Fibroblast of skin of left quadriceps (primary cell): ENCODE data around the gene SLC1A4.
"Not testable (repeated sequence)": the region's sequence is repeated elsewhere in the genome, so short reads cannot be mapped to it uniquely, and the experiment has no call there.

ENCODE experiments used
- DNase-seq, 2 experiments: peaks; one replicate each; pipeline ENCODE4 v3.0.0-alpha.2; 2013; ENCODE audit warnings: low read depth in 2 of 2

Gene SLC1A4

DNA sequence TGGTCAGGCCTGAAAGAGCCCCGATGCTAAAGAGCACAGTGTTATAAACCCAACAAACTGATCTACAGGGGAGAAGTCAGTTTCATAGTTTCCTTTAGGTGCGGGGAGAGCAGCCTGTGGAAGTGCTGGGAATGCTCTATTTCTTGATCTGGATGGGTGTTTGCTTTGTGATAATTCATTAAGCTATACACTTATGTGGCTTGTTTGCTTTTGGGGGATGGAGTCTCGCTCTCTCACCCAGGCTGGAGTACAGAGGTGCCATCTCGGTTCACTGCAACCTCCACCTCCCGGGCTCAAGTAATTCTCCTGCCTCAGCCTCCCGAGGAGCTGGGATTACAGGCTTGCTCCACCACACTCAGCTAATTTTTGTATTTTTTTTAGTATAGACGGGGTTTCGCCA, 37.0 kb downstream of the SLC1A4 start:
- no peak for DNase-seq

DNA sequence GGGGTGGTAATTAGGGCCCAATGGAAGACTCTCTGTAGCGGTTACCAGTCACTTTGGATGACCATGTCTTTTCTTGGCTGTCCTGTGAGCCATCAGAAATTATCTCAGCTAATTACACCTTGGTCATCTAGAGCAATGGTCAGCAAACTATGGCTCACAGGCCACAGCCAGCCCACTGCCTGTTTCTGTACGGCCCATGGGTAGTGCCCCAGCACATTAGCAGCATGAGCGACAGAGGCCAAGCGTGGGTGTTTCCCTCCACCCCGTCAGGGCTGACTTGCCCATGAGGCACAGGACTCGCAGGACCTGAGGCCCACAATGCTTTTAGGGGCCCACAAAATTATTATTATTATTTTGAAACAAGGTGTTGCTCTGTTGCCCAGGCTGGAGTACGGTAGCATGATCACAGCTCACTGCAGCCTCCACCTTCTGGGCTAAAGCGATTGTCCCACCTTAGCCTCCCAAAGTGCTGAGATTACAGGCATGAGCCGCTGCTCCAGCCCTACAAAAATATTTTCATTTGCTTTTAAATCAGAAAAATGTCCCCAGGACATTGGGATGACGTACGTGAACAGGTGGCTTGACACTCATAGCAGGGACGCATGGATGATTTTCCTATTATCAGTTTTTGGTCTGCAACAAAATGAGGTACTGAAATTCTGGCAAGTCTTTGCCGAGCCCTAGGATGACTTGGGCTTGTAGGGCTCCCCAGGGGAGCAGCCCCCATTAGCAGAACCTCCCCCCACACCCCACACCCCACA, 37.7 kb downstream of the SLC1A4 start:
- no peak for DNase-seq

DNA sequence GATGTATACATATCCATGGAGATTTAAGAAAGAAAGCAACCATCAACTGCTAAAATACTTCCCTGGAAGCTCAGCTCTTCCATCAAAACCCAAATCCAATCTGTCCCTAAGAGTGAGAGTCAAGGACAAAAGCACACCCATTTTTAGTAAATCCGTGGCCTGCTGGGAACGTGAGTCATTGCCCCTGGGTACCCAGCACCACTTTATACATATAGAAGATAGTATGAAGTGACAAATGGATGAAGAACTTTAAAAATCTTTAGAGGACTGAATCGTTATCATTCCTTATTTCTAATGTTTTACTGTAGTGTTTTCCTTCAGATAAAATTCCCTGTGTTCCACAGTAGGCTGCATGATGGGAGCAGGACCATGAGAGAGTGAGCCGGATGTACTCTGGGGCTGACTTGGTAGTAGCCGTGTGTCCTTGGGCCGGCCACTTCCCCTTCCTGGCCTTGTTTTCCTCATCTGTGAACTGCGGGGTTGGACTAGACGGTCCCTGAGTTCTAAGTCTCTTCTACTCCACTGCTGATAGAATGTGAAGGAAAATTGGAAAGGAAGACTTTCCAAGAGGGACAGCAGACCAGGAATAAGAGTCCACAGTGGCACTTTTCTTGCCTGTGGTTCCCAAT, 38.5 kb downstream of the SLC1A4 start:
- DNase-seq = no peak

DNA sequence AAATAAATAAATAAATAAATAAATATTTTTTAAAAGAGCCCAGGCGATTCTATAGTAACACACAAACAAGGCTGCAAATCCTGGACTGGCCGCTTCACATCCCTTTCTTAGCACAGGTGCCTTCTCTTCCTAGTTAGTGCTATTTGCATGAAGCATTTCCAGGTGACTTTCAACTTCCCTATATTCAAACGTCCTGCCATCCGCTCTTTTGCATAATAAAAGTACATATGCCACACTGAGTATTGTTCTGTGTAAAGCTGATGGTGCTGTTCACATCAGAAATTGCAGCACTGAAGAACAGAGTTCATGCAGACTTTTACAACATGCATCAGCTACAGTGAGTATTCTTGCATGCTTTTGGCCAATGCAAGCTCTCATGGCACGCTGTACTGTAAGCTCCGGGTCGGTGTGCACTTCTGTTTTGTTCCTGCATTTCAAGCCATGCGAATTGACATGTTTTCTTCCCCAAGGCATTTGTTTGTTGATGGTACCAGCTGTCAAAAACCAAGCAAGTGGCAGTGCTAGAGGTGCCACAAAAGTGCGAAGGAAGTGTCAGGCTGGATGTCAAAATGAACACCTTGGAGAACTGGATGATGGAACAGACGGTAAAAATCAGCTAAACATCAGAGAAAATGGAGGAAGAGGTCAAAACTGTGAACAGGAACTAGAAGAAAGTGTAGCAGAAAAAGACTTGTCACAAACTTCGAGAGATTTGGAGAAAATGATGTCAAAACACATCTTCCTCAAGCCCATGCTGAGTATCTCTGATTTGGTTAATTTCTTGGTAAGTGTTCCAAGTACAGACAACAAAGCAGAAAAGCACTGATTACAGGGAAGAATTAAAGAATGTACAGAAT, 41.5 kb downstream of the SLC1A4 start:
- DNase-seq = no peak

DNA sequence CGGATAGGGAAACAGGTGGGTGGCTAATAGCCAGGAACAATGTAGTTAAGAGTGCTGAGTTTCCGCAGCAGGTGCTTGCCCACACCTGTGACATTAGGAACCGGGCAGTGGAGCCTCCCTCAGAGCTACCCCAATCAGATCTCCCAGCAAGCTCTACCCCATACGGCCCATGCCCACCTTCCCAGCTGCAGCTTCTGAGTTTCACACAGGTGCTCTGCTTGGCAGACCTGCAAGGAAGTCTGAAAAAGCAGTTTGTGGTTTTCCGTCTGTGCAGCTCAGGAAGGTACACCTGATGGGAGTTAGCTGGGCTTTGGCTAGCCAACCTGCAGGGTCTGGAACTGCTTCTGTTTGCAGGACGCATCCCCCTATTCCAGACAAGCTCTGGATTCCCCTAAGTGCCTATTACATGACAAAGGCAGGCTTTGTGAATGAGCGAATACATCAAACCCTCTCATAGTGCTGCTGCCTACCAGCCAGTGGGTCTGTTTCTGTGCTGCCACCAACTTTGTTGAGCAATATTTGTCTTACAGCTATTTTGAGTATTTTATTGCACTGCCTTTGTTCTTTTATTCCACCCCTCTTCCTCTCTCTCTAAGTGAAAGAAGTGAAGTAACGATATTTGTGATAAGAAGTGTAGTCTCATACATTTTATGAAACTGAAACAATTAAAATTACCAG, 42.3 kb downstream of the SLC1A4 start:
- DNase-seq = no peak

DNA sequence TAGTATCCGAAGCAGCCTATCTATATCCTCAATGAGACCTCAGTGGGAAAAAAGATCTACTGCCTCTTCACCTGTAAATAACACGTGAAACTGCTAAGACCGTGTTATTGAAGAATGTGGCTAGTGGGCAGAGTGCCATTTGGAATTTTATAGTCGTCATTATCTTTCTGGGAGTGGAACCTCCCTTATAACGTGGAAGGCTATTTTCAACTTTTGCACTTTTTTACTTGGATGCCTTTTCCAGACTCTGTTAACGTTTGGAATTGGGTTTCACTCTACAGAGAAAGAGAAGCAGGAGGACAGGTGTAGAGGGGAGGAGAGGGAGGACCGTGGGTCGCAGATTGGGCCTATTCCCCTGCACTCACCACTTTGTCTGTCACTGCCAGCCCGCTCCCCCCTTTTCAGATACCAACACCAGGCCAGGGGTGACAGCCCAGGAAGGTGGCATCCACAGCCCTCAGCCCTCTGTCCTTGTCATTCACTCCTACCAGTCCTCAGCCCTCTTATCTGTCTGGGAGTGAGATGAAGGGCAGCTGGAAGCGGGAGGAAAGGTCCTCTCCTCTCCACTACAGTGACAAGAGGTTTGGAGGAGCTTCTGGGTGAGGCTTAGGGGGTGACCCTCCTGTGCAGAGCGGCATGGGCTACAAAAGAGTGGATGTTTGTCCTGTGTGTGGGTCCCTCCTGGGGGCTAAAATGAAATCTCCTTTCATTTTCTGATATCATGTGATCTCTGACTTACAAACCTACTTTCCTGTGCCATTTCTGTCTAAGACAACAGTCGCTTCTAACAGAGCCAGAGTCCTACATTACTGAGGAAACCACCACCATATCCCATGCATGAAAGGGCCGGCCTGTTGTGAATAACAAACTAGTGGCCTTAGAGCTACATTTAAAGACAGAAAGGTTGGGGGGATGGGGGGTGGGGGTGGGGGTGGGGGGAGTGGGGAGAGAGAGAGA, 43.1 kb downstream of the SLC1A4 start:
- no peak for DNase-seq

DNA sequence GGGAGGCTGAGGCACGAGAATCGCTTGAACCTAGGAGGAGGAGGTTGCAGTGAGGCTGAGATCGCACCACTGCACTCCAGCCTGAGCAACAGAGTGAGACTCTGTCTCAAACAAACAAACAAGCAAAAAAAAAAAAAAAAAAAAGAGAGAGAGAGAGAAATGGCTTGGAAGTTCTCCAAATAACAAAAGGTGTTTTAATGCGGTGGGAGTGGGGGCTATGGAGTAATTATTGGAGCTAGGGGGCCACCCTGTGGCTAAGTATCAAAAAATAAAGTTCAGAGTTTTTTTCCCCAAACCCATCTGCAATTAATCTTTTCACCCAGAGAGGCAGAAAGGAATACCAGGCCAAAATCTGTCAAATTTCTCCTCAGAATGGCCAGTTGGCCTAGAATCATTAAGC, 44.0 kb downstream of the SLC1A4 start:
- DNase-seq = no peak

DNA sequence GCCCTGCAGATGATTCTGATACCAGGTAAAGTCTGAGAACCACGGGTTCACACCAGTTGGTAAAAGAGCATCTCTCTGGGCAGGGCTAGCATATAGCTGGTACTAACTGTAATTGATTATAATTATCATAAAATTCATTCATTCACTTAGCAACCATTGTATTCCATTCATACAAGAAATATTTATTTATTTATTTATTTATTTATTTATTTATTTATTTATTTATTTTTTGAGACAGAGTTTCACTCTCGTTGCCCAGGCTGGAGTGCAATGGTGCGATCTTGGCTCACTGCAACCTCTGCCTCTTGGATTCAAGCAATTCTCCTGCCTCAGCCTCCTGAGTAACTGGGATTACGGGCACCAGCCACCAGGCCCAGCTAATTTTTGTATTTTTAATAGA, 44.5 kb downstream of the SLC1A4 start:
- DNase-seq = not testable (repeated sequence)

DNA sequence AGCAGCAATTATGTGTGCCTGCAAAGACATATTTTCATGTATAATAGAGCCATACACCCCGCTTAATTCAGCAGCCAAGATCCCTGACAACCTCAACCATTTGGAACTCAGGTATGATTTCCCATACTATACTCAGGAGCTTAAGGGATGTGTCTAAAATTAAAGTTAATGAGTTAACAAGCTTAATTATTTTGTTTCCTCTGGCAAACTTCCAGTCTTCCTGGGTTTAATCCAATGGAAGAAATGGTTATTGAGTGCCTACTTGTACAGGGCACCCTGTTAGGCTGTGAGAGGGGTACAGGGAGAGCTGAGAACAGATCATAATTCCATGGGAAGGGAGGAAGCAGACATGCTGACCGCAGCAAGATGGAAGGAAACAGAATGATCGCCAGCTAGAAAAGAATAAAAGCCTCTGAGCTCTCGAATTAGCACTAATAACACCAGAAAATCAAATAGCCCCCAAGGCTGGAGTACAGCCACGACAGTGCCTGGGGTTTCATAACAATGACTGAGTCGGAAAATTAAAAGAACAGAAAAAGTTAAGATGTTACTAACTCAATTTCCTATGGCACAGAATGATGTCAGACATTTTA, 46.2 kb downstream of the SLC1A4 start:
- DNase-seq = no peak

DNA sequence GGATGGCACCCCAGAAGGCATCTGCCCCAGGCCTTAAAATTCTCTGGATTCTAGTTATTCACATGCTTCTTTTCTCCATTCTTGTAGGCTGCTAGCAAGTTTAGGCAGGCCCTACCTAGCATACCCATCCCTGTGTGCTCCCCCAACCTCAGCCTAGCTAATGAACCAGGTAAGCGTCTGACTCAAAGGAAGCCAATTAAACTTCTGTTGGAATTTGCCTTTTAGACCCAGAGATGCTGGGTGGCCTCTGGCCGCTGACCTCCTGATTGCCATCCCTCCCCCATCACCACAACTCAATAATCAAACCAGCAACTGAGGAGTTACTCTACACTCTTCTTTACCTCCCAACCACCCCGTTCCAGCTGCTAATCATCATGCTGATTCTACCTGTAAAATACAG, 48.0 kb downstream of the SLC1A4 start:
- DNase-seq = no peak

DNA sequence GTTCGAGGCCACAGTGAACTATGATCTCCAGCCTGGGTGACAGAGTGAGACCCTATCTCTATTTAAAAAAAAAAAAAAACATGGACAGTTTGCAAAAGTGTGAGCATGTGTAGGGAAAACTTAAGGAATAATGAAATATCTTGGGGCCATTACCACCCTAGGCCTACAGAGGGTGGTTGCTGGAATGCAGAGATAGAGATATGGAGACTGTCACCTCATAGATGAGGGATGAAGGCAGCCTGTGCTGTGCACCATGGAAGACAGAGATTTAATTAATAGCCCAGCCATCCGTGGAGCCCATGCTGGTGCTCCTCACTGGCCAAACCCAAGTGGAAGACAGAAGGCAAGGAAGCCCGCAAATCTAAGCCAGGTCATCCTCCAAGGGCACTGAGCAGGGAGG, 50.4 kb downstream of the SLC1A4 start:
- DNase-seq = no peak

DNA sequence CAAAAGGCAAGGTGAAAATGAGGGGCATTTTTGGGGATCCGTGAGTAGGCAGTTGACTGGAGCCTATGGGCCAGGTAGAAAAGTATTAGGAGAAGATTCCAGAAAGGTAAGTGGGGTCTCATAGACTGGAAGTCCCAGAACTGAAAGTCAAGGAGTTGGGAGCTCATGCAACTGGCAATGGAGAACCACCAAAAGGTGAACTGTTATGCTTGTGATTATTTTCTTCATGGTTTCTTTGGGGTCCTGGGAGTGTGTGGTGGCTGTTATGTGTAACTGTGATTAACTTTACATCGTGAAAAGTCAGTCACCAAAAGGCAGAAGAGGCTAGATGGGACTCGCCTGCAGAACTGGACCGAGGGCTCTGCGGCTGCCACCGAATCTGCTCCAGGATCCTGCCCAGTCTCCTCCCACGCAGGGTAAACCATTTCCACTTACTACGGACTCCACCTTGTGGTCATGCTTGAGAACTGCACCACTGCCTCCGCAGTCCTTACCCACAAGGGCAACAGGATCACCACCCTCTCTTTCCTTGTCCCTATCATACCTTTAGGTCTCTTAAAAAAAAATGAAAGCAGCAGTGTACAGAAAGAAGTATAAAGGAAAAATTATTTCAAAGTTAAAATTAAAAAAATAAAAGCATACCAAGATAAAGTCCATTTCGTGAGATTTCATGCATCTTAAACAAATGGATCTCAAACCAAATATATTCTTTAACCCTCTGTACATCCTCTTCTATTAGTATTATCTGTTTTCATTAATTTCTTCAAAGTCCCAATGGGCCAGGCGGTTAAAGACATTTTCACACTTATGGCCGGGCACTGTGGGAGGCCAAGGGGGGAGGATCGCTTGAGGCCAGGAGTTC, 51.4 kb downstream of the SLC1A4 start:
- DNase-seq = peak in 1 of 2 experiments; percentile 50

DNA sequence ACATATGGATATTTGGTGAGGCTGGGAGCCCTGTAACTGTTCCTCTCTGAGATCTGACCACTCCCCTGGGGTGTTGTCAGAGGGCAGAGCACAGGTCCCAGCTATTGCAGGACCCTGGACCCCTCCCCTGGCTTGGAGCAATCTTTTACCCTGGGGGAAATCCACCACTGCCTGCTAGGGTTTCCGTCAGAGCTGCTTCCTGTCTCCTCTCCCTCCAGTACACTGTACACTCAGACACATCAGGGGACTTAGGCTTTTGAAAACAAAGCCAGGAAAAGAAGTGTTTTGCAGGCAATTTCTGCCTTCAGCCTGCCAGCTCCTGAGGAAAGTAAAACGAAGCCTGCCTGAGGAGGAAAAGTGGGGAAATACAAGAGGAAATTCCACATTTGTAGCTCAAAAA, 53.8 kb downstream of the SLC1A4 start:
- DNase-seq = no peak

DNA sequence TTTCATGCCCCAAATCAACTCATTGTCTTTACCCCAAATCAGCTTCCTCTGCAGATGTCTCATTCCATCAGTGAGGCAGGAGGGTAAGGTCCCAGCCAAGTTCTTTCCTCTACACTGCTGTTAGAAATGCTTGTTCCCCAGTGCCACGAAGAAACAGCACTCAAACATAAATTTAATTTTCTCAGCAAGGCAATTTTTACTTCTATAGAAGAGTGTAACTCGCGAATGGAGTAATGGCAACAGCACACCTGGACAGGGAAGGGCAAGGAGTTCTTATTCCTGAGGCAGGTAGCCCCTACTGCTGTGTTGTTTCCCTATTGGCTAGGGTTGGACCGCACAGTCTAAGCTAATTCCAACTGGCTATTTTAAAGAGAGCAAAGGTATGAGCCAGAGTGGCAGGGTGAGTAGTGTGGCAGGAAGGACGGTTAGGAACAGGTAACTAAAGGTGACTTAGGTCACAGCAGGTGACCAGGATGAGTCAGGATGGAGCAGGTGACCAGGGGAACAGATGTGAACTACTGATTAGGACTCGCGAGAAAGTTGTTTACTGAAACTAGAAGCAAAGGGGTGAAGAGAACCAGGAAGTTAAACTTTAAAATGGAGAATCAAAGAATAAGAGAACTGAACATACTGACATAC, 55.0 kb downstream of the SLC1A4 start:
- DNase-seq = no peak

DNA sequence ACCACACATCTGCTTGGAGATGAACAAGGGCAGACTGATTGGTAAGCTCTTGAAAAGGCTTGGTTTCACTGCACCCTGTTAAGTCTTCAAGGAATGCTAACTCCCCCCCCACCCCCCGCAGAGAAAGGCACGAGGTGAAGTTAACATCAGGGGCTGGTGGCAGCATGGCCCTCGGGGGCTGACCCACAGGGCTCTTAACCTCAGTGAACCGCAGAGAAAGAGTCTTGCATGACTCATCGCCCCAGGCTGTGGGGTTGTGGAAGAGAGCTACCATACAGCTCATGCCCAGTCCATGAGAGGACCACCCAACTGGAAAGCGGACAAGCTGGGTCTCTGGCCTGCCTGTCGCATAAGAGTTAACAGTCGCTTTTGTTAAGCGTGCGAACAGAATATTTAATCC, 56.5 kb downstream of the SLC1A4 start:
- no peak for DNase-seq

DNA sequence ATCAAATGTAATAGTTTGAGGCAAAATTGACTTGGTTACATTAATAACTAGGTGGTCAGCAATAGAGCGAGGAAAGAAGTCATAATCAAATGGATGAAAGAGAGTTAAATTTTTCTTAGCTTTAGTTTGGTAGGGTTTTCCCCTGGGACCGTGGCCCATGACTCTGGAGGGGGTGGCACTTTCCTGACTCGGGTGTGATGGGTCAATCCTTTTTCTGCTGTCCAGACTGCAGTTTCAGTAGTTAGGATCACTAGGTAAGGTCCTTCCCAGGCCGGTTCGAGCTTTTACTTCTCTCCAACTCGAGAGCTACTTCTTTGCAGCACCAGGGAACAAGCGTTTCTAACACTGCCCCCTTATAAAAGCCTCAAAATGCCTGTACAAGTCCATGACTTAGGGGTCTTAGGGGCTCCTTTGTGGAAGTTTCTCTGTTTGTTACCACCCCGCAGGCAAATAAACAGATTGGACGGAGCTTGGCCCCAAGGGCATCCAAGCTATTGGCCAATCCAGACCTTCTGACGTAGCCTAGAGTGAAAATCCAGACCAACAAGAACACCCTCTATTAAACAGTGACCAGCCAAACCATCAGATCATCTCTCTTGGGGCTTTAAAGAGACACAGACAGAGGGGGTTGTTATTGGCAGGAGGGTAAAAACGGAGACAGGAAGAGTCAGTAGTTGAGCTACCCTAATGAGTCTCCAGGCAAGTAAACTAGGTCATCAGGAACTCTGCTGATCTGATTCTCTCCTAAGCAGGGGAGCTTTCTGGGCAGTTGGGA, 57.6 kb downstream of the SLC1A4 start:
- DNase-seq = no peak

DNA sequence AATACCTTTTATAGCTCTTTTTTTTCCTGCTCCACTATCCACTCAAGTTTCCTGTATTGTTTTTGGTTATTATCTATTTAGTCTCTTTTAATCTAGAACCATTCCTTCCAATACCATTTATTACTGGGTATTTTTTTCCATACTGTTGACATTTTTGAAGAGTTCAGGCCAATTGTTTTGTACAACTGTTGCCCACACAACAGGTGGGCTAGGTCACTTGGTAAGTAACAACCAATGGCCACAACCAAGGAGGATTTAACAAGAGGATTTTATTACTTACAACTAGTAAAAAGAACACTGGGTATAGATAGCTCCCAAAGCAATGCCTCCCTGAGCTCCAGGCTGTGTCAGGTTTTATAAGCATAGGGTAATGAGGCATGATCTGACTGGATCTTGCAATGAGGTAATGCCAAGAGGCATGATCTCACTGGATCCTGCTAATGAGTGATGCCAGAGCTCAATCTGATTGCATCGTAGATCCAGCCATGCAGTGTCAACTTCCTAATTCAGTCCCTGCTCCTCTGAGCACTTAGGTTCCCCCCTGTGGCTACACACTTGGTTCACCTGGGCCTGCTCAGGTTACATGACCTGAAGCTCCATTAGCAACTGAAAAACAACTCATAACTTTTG, 59.9 kb downstream of the SLC1A4 start:
- DNase-seq = no peak

DNA sequence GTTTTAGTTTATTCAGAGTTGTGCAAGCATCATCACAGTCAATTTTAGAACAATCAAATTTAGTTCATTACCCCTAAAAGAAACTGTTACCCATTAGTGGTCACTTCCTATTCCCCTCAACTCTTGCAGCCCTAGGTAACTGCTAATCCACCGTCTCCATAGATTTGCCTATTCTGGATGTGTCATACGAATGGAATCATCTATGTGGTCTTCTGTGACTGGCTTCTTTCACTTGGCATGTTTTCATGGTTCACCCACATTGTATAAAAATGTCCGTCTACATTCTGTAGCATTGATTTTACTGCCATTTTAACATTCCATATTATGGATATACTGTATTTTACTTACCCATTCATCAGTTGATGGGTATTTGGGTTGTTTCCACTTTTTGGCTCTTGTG, 61.7 kb downstream of the SLC1A4 start:
- DNase-seq = no peak
